Nephron (organoid): Measurements from ENCODE around the gene PRICKLE2.

Source experiments
- H3K27ac Mint-ChIP-seq, 3 experiments: 2 replicates each; pipeline ENCODE4 v1.8.0; 2020; ENCODE audit warnings: mixed read lengths in 3 of 3, mild to moderate bottlenecking in 2 of 3, moderate library complexity in 1 of 3
- H3K27me3 Mint-ChIP-seq: 2 replicates; pipeline ENCODE4 v1.8.0; 2021; ENCODE audit warnings: low read depth, mild to moderate bottlenecking, moderate library complexity, mixed read lengths
- H3K36me3 Mint-ChIP-seq: 2 replicates; pipeline ENCODE4 v1.8.0; 2020; ENCODE audit warnings: low read depth, mixed read lengths
- H3K4me1 Mint-ChIP-seq: 2 replicates; pipeline ENCODE4 v1.8.0; 2020; ENCODE audit warnings: mixed read lengths
- H3K4me3 Mint-ChIP-seq, 3 experiments: 2 replicates each; pipeline ENCODE4 v1.8.0; 2020; ENCODE audit warnings: mild to moderate bottlenecking in 3 of 3, mixed read lengths in 3 of 3, moderate library complexity in 2 of 3
- H3K9me3 Mint-ChIP-seq: 2 replicates; pipeline ENCODE4 v1.8.0; 2020; ENCODE audit warnings: mixed read lengths
- TF ChIP-seq, protein P1 (sequence below), 3 experiments: fragments of 200-600 bp; sonication (generic); IDR thresholded peaks; one replicate each; pipeline ENCODE4 v1.5.0; 2021; ENCODE audit warnings: antibody characterized with exemption in 3 of 3; ENCODE audit not compliant: unreplicated experiment in 3 of 3

The PRICKLE2 gene

DNA sequence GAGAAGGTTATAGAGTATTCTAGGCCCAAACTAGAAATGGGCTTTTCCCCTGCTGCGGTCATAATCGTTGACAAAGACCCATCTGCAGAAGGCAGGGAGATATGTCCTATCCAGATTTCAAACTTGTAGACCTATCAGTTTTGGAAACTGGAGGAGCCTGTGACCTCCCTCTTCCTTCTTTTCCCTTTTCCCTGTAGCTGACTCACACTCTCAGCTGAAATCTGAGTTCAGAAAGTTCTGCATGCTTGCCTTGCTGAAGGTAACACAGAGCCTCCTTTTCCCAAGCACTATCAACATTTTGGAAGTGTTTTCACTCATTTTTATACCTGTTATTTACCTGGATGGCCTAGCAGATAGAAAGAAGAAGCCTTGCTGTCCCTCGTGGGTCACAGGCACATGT is 142.9 kb downstream of the PRICKLE2 start:
- H3K9me3 Mint-ChIP-seq: no peaks in the 10 kb centered on the region
- H3K27ac Mint-ChIP-seq: peak overlapping the region; percentile 24 to 89 (median 78)
- no peaks in the 10 kb centered on the region for H3K36me3 Mint-ChIP-seq

DNA sequence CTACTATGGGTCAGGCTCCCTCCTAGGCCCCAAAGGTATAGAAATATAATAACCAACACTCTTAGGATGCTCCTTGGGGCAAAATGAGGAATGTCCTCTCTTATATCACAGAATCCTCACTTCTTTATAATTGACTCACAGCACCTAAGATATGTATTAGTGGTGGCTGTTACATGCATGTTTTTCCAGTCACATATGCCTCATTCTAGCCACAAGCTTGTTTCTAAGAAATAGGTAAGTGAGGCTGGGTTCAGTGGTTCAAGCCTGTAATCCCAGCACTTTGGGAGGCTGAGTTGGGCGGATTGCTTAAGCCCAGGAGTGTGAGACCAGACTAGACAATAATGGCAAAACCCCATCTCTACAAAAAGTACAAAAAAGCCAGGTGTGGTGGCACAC is 144.0 kb downstream of the PRICKLE2 start:
- H3K27me3 Mint-ChIP-seq: peaks cover 8% of the 10 kb centered on the region
- H3K4me3 Mint-ChIP-seq: no peak overlapping the region
- no peak overlapping the region for H3K27ac Mint-ChIP-seq
- H3K9me3 Mint-ChIP-seq: no peaks in the 10 kb centered on the region
- TF ChIP-seq, protein P1, sequence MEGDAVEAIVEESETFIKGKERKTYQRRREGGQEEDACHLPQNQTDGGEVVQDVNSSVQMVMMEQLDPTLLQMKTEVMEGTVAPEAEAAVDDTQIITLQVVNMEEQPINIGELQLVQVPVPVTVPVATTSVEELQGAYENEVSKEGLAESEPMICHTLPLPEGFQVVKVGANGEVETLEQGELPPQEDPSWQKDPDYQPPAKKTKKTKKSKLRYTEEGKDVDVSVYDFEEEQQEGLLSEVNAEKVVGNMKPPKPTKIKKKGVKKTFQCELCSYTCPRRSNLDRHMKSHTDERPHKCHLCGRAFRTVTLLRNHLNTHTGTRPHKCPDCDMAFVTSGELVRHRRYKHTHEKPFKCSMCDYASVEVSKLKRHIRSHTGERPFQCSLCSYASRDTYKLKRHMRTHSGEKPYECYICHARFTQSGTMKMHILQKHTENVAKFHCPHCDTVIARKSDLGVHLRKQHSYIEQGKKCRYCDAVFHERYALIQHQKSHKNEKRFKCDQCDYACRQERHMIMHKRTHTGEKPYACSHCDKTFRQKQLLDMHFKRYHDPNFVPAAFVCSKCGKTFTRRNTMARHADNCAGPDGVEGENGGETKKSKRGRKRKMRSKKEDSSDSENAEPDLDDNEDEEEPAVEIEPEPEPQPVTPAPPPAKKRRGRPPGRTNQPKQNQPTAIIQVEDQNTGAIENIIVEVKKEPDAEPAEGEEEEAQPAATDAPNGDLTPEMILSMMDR (IDR thresholded peaks at IDR 0.05; ENCODE audit: unreplicated experiment in 3 of 3): no peak
- no peaks in the 10 kb centered on the region for H3K36me3 Mint-ChIP-seq
- H3K4me1 Mint-ChIP-seq: peaks cover 45% of the 10 kb centered on the region

More for the DNA sequence above, 142.9 kb downstream of the PRICKLE2 start:
- Mint-ChIP-seq H3K4me1 (peaks cover 57% of the 10 kb centered on the region), H3K4me3 (no peak overlapping the region), H3K27me3 (peaks cover 5% of the 10 kb centered on the region)
- TF ChIP-seq, protein P1 (IDR thresholded peaks at IDR 0.05; ENCODE audit: unreplicated experiment in 3 of 3): no peak

DNA sequence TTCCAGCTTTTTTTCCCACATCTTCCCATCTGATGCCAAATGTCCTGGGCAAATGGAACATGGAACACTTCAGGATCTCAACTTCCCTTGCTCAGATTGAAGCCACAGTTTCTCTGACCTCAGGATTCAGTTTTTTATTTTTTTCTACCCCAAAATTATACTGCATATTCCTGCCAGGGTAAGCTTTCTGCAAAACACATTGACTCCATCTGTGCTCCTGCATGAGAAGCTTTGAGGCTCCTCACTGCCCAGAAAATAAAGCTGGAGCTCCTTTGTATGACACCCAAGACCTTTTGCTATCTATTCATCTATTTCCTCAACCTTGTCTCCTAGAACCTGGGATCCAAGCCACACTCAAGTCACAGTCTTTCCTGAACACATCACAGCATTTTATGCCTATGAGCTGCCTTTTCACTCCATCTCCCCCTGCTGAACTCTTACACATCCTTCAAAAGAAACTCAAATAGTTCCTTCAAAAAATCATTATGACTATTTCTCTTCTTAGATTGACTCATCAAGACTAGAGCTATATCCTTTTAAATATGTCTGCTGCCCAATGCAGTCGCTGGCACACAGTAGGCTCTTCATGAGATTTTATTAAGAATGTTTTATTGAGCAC is 144.5 kb downstream of the PRICKLE2 start:
- no peaks in the 10 kb centered on the region for H3K36me3 Mint-ChIP-seq
- no peak overlapping the region for H3K4me3 Mint-ChIP-seq
- peaks cover 8% of the 10 kb centered on the region for H3K27me3 Mint-ChIP-seq
- no peaks in the 10 kb centered on the region for H3K9me3 Mint-ChIP-seq
- H3K27ac Mint-ChIP-seq: peak overlapping the region in 1 of 3 experiments; percentile 10
- TF ChIP-seq, protein P1 (IDR thresholded peaks at IDR 0.05; ENCODE audit: unreplicated experiment in 3 of 3): no peak
- H3K4me1 Mint-ChIP-seq: peaks cover 43% of the 10 kb centered on the region

DNA sequence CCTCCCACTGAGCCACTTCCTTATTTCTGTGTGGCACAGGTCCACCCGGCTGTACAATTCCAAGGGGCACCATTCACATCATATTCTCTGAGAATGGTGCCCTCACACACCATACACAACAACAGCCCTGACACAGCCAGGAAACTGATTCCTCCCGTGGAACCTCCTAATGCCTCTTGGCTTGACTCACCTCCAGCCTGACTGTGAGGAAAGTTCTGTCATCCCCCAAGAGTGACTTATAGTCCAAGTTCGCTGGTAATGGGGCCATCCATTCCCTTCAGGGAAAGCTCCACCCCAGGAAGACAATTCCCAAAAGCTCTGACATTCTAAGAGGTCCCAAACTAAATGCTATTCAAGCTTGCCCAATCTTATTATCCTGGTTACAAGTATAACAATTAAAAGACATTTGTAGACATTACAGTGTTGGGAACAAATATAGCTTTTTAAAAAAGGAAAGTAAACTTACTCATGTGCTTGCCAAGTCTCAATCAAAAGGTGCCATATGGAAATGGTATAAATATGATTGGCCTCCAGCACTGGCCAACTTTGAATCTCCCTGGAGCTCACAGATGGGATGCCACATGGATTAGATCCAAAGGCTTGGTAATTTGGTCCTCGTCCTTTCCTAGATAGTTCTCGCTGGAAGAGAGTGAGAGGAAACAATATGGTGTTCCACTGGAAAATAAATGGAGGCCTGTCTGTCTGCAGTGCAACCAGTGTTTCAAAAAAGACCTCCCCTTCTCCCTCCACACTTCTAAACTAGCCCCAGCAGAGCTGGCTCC is 145.7 kb downstream of the PRICKLE2 start:
- H3K27me3 Mint-ChIP-seq: peaks cover 8% of the 10 kb centered on the region
- H3K4me3 Mint-ChIP-seq: no peak overlapping the region
- peaks cover 43% of the 10 kb centered on the region for H3K4me1 Mint-ChIP-seq
- H3K9me3 Mint-ChIP-seq: no peaks in the 10 kb centered on the region
- H3K27ac Mint-ChIP-seq: no peak overlapping the region
- TF ChIP-seq, protein P1 (IDR thresholded peaks at IDR 0.05; ENCODE audit: unreplicated experiment in 3 of 3): no peak
- no peaks in the 10 kb centered on the region for H3K36me3 Mint-ChIP-seq

DNA sequence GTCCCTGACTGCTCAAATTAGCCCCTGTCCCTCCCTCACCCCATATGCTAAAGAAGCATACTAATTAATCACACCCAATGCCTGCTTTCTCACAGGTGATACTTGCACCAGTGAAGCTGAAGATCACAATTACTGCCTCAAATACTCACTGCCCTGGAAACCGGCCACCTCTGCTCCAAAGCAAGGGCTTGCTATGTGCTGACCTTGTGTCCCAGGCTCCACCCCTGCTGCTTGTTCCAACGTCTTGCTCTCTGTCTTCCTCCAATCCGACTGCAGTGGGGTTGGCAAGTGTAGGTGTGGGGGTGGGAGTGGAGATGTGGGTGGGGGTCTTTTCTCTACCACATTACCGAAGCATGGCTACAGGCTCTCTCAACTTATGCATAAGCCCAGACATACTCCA is 146.3 kb downstream of the PRICKLE2 start:
- Mint-ChIP-seq H3K4me3 (no peak overlapping the region), H3K4me1 (peaks cover 47% of the 10 kb centered on the region), H3K36me3 (no peaks in the 10 kb centered on the region), H3K27ac (no peak overlapping the region), H3K9me3 (peaks cover 3% of the 10 kb centered on the region), H3K27me3 (peaks cover 8% of the 10 kb centered on the region)
- TF ChIP-seq, protein P1 (IDR thresholded peaks at IDR 0.05; ENCODE audit: unreplicated experiment in 3 of 3): no peak
